GM12865 (cell line): Measurements from ENCODE around the gene PXK.

Experiments used
- DNase-seq: peaks from one replicate; pipeline ENCODE4 v3.0.0; 2010; ENCODE audit warnings: low read depth
- H3K4me3 ChIP-seq: 2 replicates; pipeline ENCODE4 v1.5.1; 2011; ENCODE audit warnings: mild to moderate bottlenecking, low read depth, low read length, control low read depth
- TF ChIP-seq, protein P1 (sequence below): IDR thresholded peaks from 2 replicates; pipeline ENCODE4 v1.5.1; 2011; ENCODE audit warnings: low read length, control low read depth, low read depth, inconsistent platforms; ENCODE audit not compliant: insufficient read depth; ENCODE audit errors: missing control alignments

Gene PXK

DNA sequence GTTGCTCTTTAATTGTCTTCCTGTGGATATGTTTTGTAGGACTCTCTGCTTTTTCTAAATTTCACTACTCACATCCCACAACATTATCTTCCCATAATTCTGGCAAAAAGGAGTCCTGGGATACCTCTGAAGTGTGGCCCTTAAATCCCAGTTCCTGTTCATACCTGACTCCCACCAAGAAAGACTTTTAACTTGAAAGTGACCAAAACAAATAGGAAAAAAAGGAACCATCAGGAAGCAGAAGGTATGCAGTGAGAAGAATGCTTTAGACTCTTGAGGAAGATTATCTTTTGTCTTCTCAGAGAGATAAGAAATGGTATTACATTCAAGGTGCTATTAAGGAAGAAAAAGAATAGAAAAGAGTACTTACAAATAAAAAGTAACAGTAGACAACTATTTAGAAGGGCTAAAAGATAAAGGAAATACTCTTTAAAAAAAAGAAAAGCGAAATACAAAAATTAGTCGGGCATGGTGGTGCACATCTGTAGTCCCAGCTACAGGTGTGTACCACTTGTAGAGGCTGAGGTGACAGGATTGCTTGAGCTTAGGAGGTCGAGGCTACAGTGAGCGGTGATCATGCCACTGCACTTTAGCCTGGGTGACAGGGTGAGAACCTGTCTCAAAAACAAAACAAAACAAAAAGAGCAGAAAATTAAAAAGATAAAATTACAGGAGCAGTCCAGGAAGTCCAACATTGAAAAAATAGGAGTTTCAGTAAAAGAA, 46.8 kb downstream of the PXK start:
- H3K4me3 ChIP-seq = no peak overlapping the region
- no peak for DNase-seq
- TF ChIP-seq, protein P1, sequence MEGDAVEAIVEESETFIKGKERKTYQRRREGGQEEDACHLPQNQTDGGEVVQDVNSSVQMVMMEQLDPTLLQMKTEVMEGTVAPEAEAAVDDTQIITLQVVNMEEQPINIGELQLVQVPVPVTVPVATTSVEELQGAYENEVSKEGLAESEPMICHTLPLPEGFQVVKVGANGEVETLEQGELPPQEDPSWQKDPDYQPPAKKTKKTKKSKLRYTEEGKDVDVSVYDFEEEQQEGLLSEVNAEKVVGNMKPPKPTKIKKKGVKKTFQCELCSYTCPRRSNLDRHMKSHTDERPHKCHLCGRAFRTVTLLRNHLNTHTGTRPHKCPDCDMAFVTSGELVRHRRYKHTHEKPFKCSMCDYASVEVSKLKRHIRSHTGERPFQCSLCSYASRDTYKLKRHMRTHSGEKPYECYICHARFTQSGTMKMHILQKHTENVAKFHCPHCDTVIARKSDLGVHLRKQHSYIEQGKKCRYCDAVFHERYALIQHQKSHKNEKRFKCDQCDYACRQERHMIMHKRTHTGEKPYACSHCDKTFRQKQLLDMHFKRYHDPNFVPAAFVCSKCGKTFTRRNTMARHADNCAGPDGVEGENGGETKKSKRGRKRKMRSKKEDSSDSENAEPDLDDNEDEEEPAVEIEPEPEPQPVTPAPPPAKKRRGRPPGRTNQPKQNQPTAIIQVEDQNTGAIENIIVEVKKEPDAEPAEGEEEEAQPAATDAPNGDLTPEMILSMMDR = no peak

DNA sequence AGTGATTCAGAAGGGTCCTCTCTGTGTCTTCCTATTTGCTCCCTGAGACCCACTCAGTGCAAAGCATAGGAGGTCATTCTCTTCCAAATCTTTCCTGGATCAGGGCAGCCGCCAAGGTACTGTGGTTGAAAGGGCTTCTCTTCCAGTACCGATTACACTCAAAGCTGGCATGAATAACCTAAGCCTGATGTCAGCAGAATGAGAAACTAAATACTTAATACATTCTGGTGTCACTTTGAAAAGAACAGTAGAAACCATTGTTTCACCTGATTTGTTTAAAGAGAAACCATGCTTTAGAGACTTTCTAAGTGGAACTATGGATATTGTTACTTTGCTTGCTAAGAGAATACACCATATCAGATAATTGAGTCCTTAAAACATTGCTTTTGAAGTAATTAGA, 50.8 kb downstream of the PXK start:
- TF ChIP-seq, protein P1 = no peak
- no peak for DNase-seq
- H3K4me3 ChIP-seq = no peak overlapping the region

DNA sequence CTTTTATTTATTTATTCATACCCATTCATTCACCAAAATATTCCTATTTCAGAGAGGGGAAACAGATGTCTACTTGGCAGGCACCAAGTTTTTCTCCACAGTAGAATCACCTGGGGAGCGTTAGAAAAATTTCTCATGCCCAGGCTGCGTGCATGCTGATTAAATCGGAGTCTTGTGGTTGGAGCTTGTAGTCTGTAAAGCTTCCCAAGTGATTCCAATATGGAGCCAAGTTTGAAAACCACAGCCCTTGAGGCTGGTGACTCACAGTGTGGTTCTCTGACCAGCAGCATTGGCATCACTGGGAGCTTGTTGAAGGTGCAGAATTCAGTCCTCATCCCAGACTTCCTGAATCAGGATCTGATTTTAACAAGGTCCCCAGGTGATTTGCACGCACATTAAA, 51.2 kb downstream of the PXK start:
- TF ChIP-seq, protein P1 = no peak
- H3K4me3 ChIP-seq = no peak overlapping the region
- DNase-seq = no peak

DNA sequence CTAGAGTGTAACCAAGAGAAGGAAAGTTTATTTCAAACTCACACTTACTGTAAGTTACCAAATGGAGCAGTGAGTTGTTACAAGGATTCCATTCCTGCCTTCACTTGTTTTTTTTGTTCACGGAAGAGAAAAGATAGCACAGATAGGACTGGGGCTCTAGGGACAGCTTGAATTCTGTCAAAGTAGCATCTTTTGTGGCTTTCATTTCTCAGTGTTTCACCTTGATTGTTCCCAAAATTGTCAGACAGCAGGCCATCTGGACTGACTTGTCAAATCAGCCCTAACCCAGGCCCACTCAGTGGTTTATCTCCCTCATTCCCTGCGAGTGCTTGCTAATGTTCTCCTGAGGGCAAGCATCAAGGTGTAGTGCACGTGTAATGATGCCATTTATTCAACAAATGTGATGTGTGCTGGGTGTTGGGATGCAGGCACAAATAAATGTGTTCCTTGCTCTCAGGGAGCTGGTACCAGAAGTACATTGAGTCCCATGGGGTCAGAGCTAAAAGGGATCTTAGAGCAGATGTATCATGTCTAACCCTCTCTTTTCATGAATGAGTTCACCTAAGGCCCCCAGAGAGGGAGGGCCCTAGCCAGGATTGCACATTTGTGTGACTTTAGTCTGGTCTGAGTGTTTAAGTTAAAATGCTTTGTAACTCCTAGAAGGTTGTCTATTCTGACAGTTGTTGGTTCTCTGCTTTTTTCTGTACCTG, 51.8 kb downstream of the PXK start:
- TF ChIP-seq, protein P1 = no peak
- H3K4me3 ChIP-seq = no peak overlapping the region
- no peak for DNase-seq

DNA sequence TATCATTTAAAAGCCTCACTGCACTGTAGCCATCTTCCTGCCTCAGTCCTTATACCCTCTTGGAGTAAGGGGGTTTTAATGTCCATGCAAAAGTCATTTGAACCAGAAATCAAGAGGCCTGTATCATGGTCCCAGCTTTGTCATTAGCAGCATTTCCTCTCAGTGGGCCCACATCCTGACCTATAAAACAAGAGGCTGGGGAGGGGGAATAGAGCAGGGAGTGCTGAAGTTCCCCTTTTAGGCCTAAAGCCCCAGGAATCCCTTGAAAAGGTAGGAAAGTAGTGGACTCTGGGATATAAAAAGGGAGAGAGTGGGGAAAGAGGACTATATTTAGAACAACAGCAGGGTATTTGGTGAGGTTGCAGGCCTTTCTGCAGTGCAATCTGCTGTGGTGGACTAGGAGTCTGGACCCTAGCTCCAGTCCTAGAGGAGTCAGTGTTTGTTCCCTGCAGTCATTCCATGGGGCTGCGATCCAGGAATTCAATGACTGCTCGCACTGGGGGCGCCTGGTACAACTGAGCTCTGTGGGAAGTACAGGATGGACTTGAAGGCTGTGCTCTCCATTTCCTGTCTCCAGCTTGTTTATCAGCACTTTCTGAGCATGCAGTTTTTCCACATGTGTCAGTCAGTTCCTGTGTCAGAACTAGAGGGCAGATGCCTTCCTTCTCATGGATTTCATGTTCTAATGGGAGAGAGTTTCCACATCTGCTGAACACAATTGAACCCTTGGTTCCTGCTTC, 54.1 kb downstream of the PXK start:
- H3K4me3 ChIP-seq = no peak overlapping the region
- no peak for DNase-seq
- TF ChIP-seq, protein P1 = no peak

DNA sequence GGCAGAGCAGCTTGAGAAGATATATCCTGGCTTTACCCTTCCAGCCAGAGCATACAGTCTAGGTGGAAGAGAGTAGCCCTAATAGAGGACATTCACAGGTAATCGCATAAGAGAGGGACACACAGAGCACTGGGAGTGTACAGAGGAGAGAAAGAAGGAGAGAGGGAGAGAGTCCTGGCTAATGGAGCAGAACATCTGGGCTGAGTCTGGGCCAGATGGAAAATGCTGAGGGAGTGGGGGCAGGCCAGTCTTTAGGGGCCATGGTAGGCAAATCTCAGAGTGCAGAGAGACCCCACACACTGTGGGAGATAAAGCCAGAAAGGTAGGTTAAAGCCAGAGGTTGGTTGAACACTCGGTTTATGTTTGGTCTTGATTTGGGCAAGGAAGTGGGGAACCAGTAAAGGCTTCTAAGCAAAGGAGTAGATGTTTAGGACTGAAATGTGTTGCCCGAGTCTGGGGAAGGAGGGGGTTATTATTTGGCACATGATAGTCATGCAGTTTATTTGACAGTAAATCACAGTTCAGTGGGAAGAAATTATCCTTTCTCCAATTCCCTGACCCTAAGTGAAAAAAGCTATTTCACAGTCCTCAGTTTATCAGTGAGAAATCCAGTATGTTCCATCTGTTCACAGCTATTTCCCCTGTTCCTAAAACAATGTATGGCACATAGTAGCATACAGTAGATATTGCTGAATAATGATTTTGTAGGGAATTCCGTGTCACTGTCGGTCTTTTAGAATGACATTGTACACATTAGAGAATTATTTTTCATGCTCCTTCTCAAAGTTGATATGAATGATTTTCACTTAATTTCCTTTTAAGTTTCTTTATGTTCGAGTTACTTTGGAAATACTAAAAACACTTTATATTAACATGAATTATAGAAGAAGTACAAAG, 55.2 kb downstream of the PXK start:
- TF ChIP-seq, protein P1 = no peak
- H3K4me3 ChIP-seq = no peak overlapping the region
- DNase-seq = no peak
